GM23338 (cell line): Measurements from ENCODE around the gene KTI12. TPM values are rescaled to one million over a fixed set of nuclear protein-coding genes. Genes with fewer than 3 reads are reported as not detected.

Source experiments
- ATAC-seq: fragments of 200-7000 bp; cut with Tn5 transposase; 3 replicates; pipeline ENCODE4 v1.9.1; 2020
- DNase-seq: peaks from one replicate; pipeline ENCODE4 v3.0.0-alpha.2; 2015; ENCODE audit warnings: low spot score
- H2AFZ ChIP-seq: fragments of 200-600 bp; sonication (generic); 2 replicates; pipeline ENCODE4 v1.8.0; 2016; ENCODE audit warnings: antibody characterized with exemption, mild to moderate bottlenecking, moderate library complexity
- H3F3A ChIP-seq: fragments of 200-600 bp; sonication (generic); replicated peaks from 2 replicates; pipeline ENCODE4 v1.8.0; 2017; ENCODE audit warnings: antibody characterized with exemption, mixed run types, low read depth
- H3K27ac ChIP-seq: fragments of 200-600 bp; sonication (generic); 2 replicates; pipeline ENCODE4 v1.6.1; 2016; ENCODE audit warnings: low read depth
- H3K27me3 ChIP-seq: fragments of 200-600 bp; sonication (generic); 2 replicates; pipeline ENCODE4 v1.8.0; 2016; ENCODE audit warnings: mild to moderate bottlenecking, mixed run types, moderate library complexity; ENCODE audit not compliant: insufficient read depth
- H3K36me3 ChIP-seq: fragments of 200-600 bp; sonication (generic); 2 replicates; pipeline ENCODE4 v1.8.0; 2016; ENCODE audit warnings: mild to moderate bottlenecking; ENCODE audit not compliant: insufficient read depth
- H3K4me1 ChIP-seq: fragments of 200-600 bp; sonication (generic); 2 replicates; pipeline ENCODE4 v1.8.0; 2016; ENCODE audit warnings: mild to moderate bottlenecking, moderate library complexity; ENCODE audit not compliant: insufficient read depth
- H3K4me2 ChIP-seq: fragments of 200-600 bp; sonication (generic); 2 replicates; pipeline ENCODE4 v1.7.1; 2017; ENCODE audit warnings: mixed run types
- H3K4me3 ChIP-seq: fragments of 200-600 bp; sonication (generic); 2 replicates; pipeline ENCODE4 v1.6.1; 2016; ENCODE audit warnings: mixed run types
- H3K79me2 ChIP-seq: fragments of 200-600 bp; sonication (generic); replicated peaks from 2 replicates; pipeline ENCODE4 v1.8.0; 2017; ENCODE audit warnings: mild to moderate bottlenecking; ENCODE audit not compliant: insufficient read depth
- H3K9me2 ChIP-seq: fragments of 200-600 bp; sonication (generic); 2 replicates; pipeline ENCODE4 v1.8.0; 2017; ENCODE audit not compliant: insufficient read depth
- H4K20me1 ChIP-seq: fragments of 200-600 bp; sonication (generic); replicated peaks from 2 replicates; pipeline ENCODE4 v1.8.0; 2017; ENCODE audit warnings: mild to moderate bottlenecking; ENCODE audit not compliant: insufficient read depth
- H3K27ac Mint-ChIP-seq: 2 replicates; pipeline ENCODE4 v1.8.0; 2020; ENCODE audit warnings: inconsistent platforms, mild to moderate bottlenecking, moderate library complexity, mixed read lengths
- H3K27me3 Mint-ChIP-seq: 3 replicates; pipeline ENCODE4 v1.8.0; 2022; ENCODE audit warnings: low read depth, mild to moderate bottlenecking, moderate library complexity, mixed read lengths, inconsistent platforms; ENCODE audit not compliant: insufficient read depth, poor library complexity
- H3K36me3 Mint-ChIP-seq: 3 replicates; pipeline ENCODE4 v1.8.0; 2021; ENCODE audit warnings: low read depth, mild to moderate bottlenecking, inconsistent platforms, moderate library complexity, mixed read lengths
- H3K4me1 Mint-ChIP-seq: 3 replicates; pipeline ENCODE4 v1.8.0; 2020; ENCODE audit warnings: mild to moderate bottlenecking, inconsistent platforms, mixed read lengths
- H3K4me3 Mint-ChIP-seq: 3 replicates; pipeline ENCODE4 v1.8.0; 2021; ENCODE audit warnings: moderate library complexity, mild to moderate bottlenecking, inconsistent platforms, mixed read lengths
- H3K9me3 Mint-ChIP-seq: 3 replicates; pipeline ENCODE4 v1.8.0; 2020; ENCODE audit warnings: moderate library complexity, mild to moderate bottlenecking, inconsistent platforms, mixed read lengths
- CREB1 ChIP-seq: fragments of 250-450 bp; sonication (Bioruptor Pico); IDR thresholded peaks from 2 replicates; pipeline ENCODE4 v1.5.0; 2020; ENCODE audit warnings: low read depth, mild to moderate bottlenecking, moderate library complexity
- EZH2 ChIP-seq: fragments of 200-600 bp; sonication (generic); IDR thresholded peaks from one replicate; pipeline ENCODE4 v1.8.0; 2017; ENCODE audit warnings: antibody characterized with exemption, mild to moderate bottlenecking, low read depth; ENCODE audit not compliant: unreplicated experiment
- EZH2phosphoT487 ChIP-seq: fragments of 200-600 bp; sonication (generic); IDR thresholded peaks from one replicate; pipeline ENCODE4 v1.8.1; 2018; ENCODE audit warnings: antibody characterized with exemption; ENCODE audit not compliant: unreplicated experiment
- JUNB ChIP-seq: IDR thresholded peaks from one replicate; pipeline ENCODE4 v1.6.1; 2016; ENCODE audit warnings: antibody characterized with exemption; ENCODE audit not compliant: unreplicated experiment
- NANOG ChIP-seq: IDR thresholded peaks from 2 replicates; pipeline ENCODE4 v1.6.1; 2016; ENCODE audit warnings: antibody characterized with exemption, borderline replicate concordance
- POLR2AphosphoS5 ChIP-seq: IDR thresholded peaks from 2 replicates; pipeline ENCODE4 v1.6.1; 2016; ENCODE audit warnings: antibody characterized with exemption, low read depth
- STAT1 ChIP-seq: IDR thresholded peaks from one replicate; pipeline ENCODE4 v1.6.1; 2016; ENCODE audit warnings: antibody characterized with exemption; ENCODE audit not compliant: unreplicated experiment
- ZNF114 ChIP-seq: fragments of 250-450 bp; sonication (Bioruptor Pico); IDR thresholded peaks from 2 replicates; pipeline ENCODE4 v1.5.0; 2020; ENCODE audit warnings: mild to moderate bottlenecking, moderate library complexity
- ZNF331 ChIP-seq: fragments of 250-450 bp; sonication (Bioruptor Pico); IDR thresholded peaks from 2 replicates; pipeline ENCODE4 v1.5.0; 2020; ENCODE audit warnings: low read depth, mild to moderate bottlenecking, moderate library complexity
- polyA plus RNA-seq: library from polyadenylated mRNA; unstranded; fragments of >200 nt; fragmentation: Nextera tagmentation; extraction: Ambion mirVana; gene quantifications from 2 replicates; pipeline ENCODE4 v1.2.1, GENCODE V29; 2016
- total RNA-seq: library from RNA; depleted of rRNA; stranded (reverse); fragments of >200 nt; shearing (Covaris generic); gene quantifications from 2 replicates; pipeline ENCODE4 v1.2.3, GENCODE V29; 2014
- TF ChIP-seq, protein P1 (sequence below), 2 experiments: fragments of 200-600 bp in 1 of 2; sonication (generic) in 1 of 2; conservative IDR thresholded peaks; 2 replicates each; pipeline versions ENCODE4 v1.5.1 to v1.6.1; 2016 to 2017; ENCODE audit warnings: antibody characterized with exemption in 2 of 2, low read depth in 2 of 2, mild to moderate bottlenecking in 2 of 2, moderate library complexity in 1 of 2
- TF ChIP-seq, protein P2 (sequence below): IDR thresholded peaks from 2 replicates; pipeline ENCODE4 v1.6.1; 2016; ENCODE audit warnings: antibody characterized with exemption
- TF ChIP-seq, protein P3 (sequence below): IDR thresholded peaks from one replicate; pipeline ENCODE4 v1.6.1; 2018; ENCODE audit warnings: antibody characterized with exemption; ENCODE audit not compliant: unreplicated experiment

Gene KTI12
- total and polyA plus RNA-seq, 2 experiments from 2014 or later = 8.7 to 13.0 TPM

DNA sequence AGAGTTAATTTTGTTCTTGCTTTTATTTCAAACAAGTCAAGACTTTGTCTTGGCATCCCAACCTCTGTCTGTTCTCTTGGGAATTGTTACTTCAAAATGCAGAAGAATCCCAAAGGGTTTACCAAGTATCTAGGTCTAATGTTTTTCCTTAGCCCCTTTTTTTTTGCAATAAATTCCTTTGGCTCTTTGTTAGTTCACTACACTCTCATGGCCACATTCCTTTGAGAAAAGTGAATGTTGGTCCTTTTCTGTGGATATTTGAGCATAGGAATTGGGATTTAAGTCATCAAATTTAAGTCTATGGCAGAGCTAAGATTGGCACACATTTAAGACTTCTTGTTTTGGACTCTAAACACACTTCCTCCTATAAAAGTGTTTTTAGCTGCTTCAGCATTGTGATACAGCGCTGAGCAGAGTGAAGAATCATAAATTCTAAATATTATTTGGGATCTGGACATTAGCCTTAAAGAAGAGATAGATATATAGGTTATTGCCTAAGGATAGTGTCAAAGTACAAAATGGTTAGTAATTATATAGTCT lies 24.3 kb upstream of the KTI12 start (continued):
- TF ChIP-seq, protein P1, sequence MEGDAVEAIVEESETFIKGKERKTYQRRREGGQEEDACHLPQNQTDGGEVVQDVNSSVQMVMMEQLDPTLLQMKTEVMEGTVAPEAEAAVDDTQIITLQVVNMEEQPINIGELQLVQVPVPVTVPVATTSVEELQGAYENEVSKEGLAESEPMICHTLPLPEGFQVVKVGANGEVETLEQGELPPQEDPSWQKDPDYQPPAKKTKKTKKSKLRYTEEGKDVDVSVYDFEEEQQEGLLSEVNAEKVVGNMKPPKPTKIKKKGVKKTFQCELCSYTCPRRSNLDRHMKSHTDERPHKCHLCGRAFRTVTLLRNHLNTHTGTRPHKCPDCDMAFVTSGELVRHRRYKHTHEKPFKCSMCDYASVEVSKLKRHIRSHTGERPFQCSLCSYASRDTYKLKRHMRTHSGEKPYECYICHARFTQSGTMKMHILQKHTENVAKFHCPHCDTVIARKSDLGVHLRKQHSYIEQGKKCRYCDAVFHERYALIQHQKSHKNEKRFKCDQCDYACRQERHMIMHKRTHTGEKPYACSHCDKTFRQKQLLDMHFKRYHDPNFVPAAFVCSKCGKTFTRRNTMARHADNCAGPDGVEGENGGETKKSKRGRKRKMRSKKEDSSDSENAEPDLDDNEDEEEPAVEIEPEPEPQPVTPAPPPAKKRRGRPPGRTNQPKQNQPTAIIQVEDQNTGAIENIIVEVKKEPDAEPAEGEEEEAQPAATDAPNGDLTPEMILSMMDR (conservative IDR thresholded peaks at IDR 0.05; ENCODE audit: low read depth in 2 of 2) = no peak
- no peak for TF ChIP-seq JUNB

DNA sequence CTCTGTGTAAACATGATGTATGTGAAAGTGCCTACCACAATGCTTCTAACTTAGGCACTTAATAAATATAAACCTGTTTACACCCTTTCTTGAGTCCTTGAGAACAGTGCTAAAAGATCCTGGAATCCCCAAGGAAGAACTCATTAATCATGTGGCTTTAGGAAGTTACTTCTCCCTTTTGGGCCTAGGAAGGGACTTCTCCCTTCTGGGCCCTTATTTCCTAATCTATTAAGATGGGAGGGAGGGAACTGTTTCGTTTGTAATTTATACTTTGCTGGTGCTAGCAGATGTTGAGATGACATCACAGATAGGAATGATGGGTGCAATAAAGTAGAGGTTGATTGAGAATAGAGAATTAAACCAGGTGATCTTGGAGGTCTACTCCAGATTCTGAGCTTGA lies 23.6 kb upstream of the KTI12 start:
- ATAC-seq (no peak), DNase-seq (no peak)
- no peaks in the 10 kb centered on the region for H3K27me3 ChIP-seq
- H3K27ac ChIP-seq = peak overlapping the region; percentile 95
- no peaks in the 10 kb centered on the region; the same call in 1 of the 2 replicates for H3F3A ChIP-seq
- peaks cover 11% of the 10 kb centered on the region; the same call in 1 of the 2 replicates for H4K20me1 ChIP-seq
- peaks cover 20% of the 10 kb centered on the region for H3K4me1 ChIP-seq
- no peak overlapping the region for H2AFZ ChIP-seq
- H3K9me3 Mint-ChIP-seq = no peaks in the 10 kb centered on the region
- H3K4me1 Mint-ChIP-seq = peaks cover 24% of the 10 kb centered on the region
- peak overlapping the region; percentile 83 for H3K4me3 ChIP-seq
- peak overlapping the region; percentile 92 for H3K4me2 ChIP-seq
- peak overlapping the region; percentile 98 for H3K27ac Mint-ChIP-seq
- H3K9me2 ChIP-seq = no peaks in the 10 kb centered on the region
- peaks cover 9% of the 10 kb centered on the region for H3K27me3 Mint-ChIP-seq
- peaks cover 49% of the 10 kb centered on the region for H3K36me3 Mint-ChIP-seq
- peaks cover 19% of the 10 kb centered on the region for H3K36me3 ChIP-seq
- peak overlapping the region; percentile 98 for H3K4me3 Mint-ChIP-seq
- peaks cover 78% of the 10 kb centered on the region for H3K79me2 ChIP-seq
- TF ChIP-seq EZH2phosphoT487 (no peak), JUNB (no peak), NANOG (no peak), ZNF114 (CRISPR knock-in tag) (no peak), CREB1 (CRISPR knock-in tag) (no peak), POLR2AphosphoS5 (no peak), STAT1 (no peak), ZNF331 (CRISPR knock-in tag) (no peak), EZH2 (no peak)
- TF ChIP-seq, protein P2, sequence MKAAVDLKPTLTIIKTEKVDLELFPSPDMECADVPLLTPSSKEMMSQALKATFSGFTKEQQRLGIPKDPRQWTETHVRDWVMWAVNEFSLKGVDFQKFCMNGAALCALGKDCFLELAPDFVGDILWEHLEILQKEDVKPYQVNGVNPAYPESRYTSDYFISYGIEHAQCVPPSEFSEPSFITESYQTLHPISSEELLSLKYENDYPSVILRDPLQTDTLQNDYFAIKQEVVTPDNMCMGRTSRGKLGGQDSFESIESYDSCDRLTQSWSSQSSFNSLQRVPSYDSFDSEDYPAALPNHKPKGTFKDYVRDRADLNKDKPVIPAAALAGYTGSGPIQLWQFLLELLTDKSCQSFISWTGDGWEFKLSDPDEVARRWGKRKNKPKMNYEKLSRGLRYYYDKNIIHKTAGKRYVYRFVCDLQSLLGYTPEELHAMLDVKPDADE = no peak
- TF ChIP-seq, protein P1 (conservative IDR thresholded peaks at IDR 0.05; ENCODE audit: low read depth in 2 of 2) = no peak
- TF ChIP-seq, protein P3, sequence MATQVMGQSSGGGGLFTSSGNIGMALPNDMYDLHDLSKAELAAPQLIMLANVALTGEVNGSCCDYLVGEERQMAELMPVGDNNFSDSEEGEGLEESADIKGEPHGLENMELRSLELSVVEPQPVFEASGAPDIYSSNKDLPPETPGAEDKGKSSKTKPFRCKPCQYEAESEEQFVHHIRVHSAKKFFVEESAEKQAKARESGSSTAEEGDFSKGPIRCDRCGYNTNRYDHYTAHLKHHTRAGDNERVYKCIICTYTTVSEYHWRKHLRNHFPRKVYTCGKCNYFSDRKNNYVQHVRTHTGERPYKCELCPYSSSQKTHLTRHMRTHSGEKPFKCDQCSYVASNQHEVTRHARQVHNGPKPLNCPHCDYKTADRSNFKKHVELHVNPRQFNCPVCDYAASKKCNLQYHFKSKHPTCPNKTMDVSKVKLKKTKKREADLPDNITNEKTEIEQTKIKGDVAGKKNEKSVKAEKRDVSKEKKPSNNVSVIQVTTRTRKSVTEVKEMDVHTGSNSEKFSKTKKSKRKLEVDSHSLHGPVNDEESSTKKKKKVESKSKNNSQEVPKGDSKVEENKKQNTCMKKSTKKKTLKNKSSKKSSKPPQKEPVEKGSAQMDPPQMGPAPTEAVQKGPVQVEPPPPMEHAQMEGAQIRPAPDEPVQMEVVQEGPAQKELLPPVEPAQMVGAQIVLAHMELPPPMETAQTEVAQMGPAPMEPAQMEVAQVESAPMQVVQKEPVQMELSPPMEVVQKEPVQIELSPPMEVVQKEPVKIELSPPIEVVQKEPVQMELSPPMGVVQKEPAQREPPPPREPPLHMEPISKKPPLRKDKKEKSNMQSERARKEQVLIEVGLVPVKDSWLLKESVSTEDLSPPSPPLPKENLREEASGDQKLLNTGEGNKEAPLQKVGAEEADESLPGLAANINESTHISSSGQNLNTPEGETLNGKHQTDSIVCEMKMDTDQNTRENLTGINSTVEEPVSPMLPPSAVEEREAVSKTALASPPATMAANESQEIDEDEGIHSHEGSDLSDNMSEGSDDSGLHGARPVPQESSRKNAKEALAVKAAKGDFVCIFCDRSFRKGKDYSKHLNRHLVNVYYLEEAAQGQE = no peak
